HUES6 (cell line): ENCODE data around the gene KRTAP5-5.
"Not testable (repeated sequence)": the region's sequence is repeated elsewhere in the genome, so short reads cannot be mapped to it uniquely, and the experiment has no call there.

Experiments
- H3K27ac ChIP-seq: 2 replicates; pipeline ENCODE4 v1.7.0; 2013; ENCODE audit warnings: low read depth, mild to moderate bottlenecking, low read length, inconsistent platforms
- H3K27me3 ChIP-seq: 2 replicates; pipeline ENCODE4 v1.6.1; 2013; ENCODE audit warnings: low read length; ENCODE audit not compliant: control insufficient read depth, insufficient read depth
- H3K36me3 ChIP-seq: 2 replicates; pipeline ENCODE4 v1.6.1; 2013; ENCODE audit warnings: low read length; ENCODE audit not compliant: control insufficient read depth, insufficient read depth
- H3K4me1 ChIP-seq: 2 replicates; pipeline ENCODE4 v1.6.1; 2013; ENCODE audit warnings: low read length; ENCODE audit not compliant: control insufficient read depth, insufficient read depth
- H3K4me3 ChIP-seq: 2 replicates; pipeline ENCODE4 v1.5.1; 2013; ENCODE audit warnings: low read depth, low read length
- H3K9ac ChIP-seq: one replicate; pipeline ENCODE4 v1.6.1; 2013; ENCODE audit warnings: mild to moderate bottlenecking, low read length
- H3K9me3 ChIP-seq: 2 replicates; pipeline ENCODE4 v1.6.1; 2013; ENCODE audit warnings: low read depth, low read length; ENCODE audit not compliant: control insufficient read depth, insufficient read depth

The KRTAP5-5 gene

GRCh38 chr11:1597331-1597993 is 32.1 kb upstream of the KRTAP5-5 start:
- peaks cover 5% of the 10 kb centered on the region; the same call in 1 of the 2 replicates for H3K9me3 ChIP-seq
- H3K4me1 ChIP-seq, result peaks cover 19% of the 10 kb centered on the region
- H3K9ac ChIP-seq, result no peak overlapping the region
- H3K27me3 ChIP-seq, result peaks cover 9% of the 10 kb centered on the region
- no peak overlapping the region for H3K27ac ChIP-seq
- H3K36me3 ChIP-seq, result no peaks in the 10 kb centered on the region
- H3K4me3 ChIP-seq, result no peak overlapping the region

- H3K9me3 ChIP-seq, result peaks cover 5% of the 10 kb centered on the region; the same call in 1 of the 2 replicates
- no peak within 1 kb of the TSS for H3K27ac ChIP-seq
- peaks cover 9% of the 10 kb centered on the region for H3K27me3 ChIP-seq
- peaks cover 19% of the 10 kb centered on the region for H3K4me1 ChIP-seq
- H3K4me3 ChIP-seq, result no peak within 1 kb of the TSS
- no peaks in the 10 kb centered on the region for H3K36me3 ChIP-seq
- no peak within 1 kb of the TSS for H3K9ac ChIP-seq
Measured at GRCh38 chr11:1597994-1598380, 31.6 kb upstream of the KRTAP5-5 start, which contains the start of gene KRTAP5-2. Gene KRTAP5-2, minus strand, starts transcription at chr11:1598294. Its CDS starts 44 bp downstream, at chr11:1598250.

- not testable (repeated sequence) for H3K36me3 ChIP-seq, H3K4me3 ChIP-seq, H3K9me3 ChIP-seq, H3K27ac ChIP-seq, H3K27me3 ChIP-seq, H3K9ac ChIP-seq
- H3K4me1 ChIP-seq, result peaks cover 19% of the 10 kb centered on the region
Measured at GRCh38 chr11:1598406-1598805, 31.2 kb upstream of the KRTAP5-5 start.

GRCh38 chr11:1598816-1599215 is 30.8 kb upstream of the KRTAP5-5 start:
- Histone ChIP-seq H3K36me3 (no peaks in the 10 kb centered on the region), H3K27ac (no peak overlapping the region), H3K9ac (no peak overlapping the region), H3K9me3 (peaks cover 5% of the 10 kb centered on the region; the same call in 1 of the 2 replicates), H3K4me3 (no peak overlapping the region), H3K27me3 (peaks cover 9% of the 10 kb centered on the region), H3K4me1 (peaks cover 19% of the 10 kb centered on the region)

- no peaks in the 10 kb centered on the region for H3K36me3 ChIP-seq
- no peak overlapping the region for H3K27ac ChIP-seq
- H3K4me1 ChIP-seq, result peaks cover 18% of the 10 kb centered on the region
- peaks cover 5% of the 10 kb centered on the region; the same call in 1 of the 2 replicates for H3K9me3 ChIP-seq
- no peak overlapping the region for H3K4me3 ChIP-seq
- H3K9ac ChIP-seq, result no peak overlapping the region
- peaks cover 9% of the 10 kb centered on the region for H3K27me3 ChIP-seq
Measured at GRCh38 chr11:1600626-1601025, 28.9 kb upstream of the KRTAP5-5 start.

GRCh38 chr11:1601663-1602062 is 27.9 kb upstream of the KRTAP5-5 start:
- H3K9ac ChIP-seq, H3K4me3 ChIP-seq: not testable (repeated sequence)
- peaks cover 13% of the 10 kb centered on the region for H3K27me3 ChIP-seq

GRCh38 chr11:1603629-1604028 is 25.9 kb upstream of the KRTAP5-5 start:
- peaks cover 5% of the 10 kb centered on the region; the same call in 1 of the 2 replicates for H3K9me3 ChIP-seq
- no peak overlapping the region for H3K9ac ChIP-seq
- peaks cover 10% of the 10 kb centered on the region; the same call in 1 of the 2 replicates for H3K4me1 ChIP-seq
- H3K27me3 ChIP-seq, result peaks cover 19% of the 10 kb centered on the region
- H3K36me3 ChIP-seq, result no peaks in the 10 kb centered on the region
- H3K27ac ChIP-seq, result no peak overlapping the region
- H3K4me3 ChIP-seq, result no peak overlapping the region

More at GRCh38 chr11:1601663-1602062, 27.9 kb upstream of the KRTAP5-5 start:
- H3K9me3 ChIP-seq, H3K27ac ChIP-seq, H3K36me3 ChIP-seq: not testable (repeated sequence)
- peaks cover 12% of the 10 kb centered on the region for H3K4me1 ChIP-seq

- Histone ChIP-seq H3K4me1 (peaks cover 10% of the 10 kb centered on the region; the same call in 1 of the 2 replicates), H3K27ac (no peak overlapping the region), H3K9ac (no peak overlapping the region), H3K9me3 (peaks cover 5% of the 10 kb centered on the region; the same call in 1 of the 2 replicates), H3K27me3 (peaks cover 19% of the 10 kb centered on the region), H3K36me3 (no peaks in the 10 kb centered on the region), H3K4me3 (no peak overlapping the region)
Measured at GRCh38 chr11:1604181-1604580, 25.4 kb upstream of the KRTAP5-5 start.

GRCh38 chr11:1604711-1605110 is 24.9 kb upstream of the KRTAP5-5 start:
- no peak overlapping the region for H3K4me3 ChIP-seq
- H3K9ac ChIP-seq, result no peak overlapping the region
- peaks cover 10% of the 10 kb centered on the region; the same call in 1 of the 2 replicates for H3K4me1 ChIP-seq
- peaks cover 19% of the 10 kb centered on the region for H3K27me3 ChIP-seq
- H3K9me3 ChIP-seq, result peaks cover 6% of the 10 kb centered on the region; the same call in 1 of the 2 replicates
- no peaks in the 10 kb centered on the region for H3K36me3 ChIP-seq
- no peak overlapping the region for H3K27ac ChIP-seq

- H3K9ac ChIP-seq, H3K4me3 ChIP-seq, H3K27ac ChIP-seq, H3K4me1 ChIP-seq, H3K36me3 ChIP-seq: not testable (repeated sequence)
- Histone ChIP-seq H3K9me3 (peaks cover 12% of the 10 kb centered on the region), H3K27me3 (peaks cover 19% of the 10 kb centered on the region)
Measured at GRCh38 chr11:1605923-1606322, 23.7 kb upstream of the KRTAP5-5 start.

GRCh38 chr11:1607156-1607845 is 22.3 kb upstream of the KRTAP5-5 start:
- H3K9me3 ChIP-seq, H3K9ac ChIP-seq, H3K27ac ChIP-seq, H3K4me1 ChIP-seq, H3K36me3 ChIP-seq, H3K4me3 ChIP-seq: not testable (repeated sequence)
- H3K27me3 ChIP-seq, result peaks cover 19% of the 10 kb centered on the region
